ENCODE measurements around the gene ELMOD3. TPM values are rescaled to one million over a fixed set of nuclear protein-coding genes. Genes with fewer than 3 reads are reported as not detected.
A peak's percentile ranks its signal among the peaks of the same experiment; 100 is the strongest.

ELMOD3 gene
- total and polyA plus RNA-seq, 8 donors: 3.9 to 22.9 (median 8.0) TPM

DNA sequence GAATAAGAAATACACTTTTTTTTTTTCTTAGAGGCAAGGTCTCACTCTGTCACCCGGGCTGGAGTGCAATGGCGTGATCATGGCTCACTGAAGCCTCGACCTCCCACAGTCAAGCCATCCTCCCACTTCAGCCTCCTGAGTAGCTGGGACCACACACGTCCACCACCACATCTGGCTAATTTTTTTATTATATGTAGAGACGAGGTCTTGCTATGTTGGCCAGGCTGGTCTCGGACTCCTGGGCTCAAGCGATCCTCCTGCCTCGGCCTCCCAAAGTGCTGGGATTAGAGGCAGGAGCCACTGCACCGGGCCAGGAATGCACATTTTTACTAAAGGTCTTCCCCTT, 29.1 kb upstream of the ELMOD3 start:
- no peaks in the 10 kb centered on the region for H3K9me3 ChIP-seq
- peak overlapping the region in 3 of 4 donors; percentile 49 to 71 (median 50) for H3K4me3 ChIP-seq
- no peak for DNase-seq
- H3K4me1 ChIP-seq: peaks cover 14 to 25% (median 20%) of the 10 kb centered on the region in 3 donors
- no peak for FAIRE-seq
- TF ChIP-seq, protein P1, sequence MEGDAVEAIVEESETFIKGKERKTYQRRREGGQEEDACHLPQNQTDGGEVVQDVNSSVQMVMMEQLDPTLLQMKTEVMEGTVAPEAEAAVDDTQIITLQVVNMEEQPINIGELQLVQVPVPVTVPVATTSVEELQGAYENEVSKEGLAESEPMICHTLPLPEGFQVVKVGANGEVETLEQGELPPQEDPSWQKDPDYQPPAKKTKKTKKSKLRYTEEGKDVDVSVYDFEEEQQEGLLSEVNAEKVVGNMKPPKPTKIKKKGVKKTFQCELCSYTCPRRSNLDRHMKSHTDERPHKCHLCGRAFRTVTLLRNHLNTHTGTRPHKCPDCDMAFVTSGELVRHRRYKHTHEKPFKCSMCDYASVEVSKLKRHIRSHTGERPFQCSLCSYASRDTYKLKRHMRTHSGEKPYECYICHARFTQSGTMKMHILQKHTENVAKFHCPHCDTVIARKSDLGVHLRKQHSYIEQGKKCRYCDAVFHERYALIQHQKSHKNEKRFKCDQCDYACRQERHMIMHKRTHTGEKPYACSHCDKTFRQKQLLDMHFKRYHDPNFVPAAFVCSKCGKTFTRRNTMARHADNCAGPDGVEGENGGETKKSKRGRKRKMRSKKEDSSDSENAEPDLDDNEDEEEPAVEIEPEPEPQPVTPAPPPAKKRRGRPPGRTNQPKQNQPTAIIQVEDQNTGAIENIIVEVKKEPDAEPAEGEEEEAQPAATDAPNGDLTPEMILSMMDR (IDR thresholded peaks at IDR 0.05): no peak
- no peaks in the 10 kb centered on the region for H3K27me3 ChIP-seq
- H3K27ac ChIP-seq: peak overlapping the region in 3 of 4 donors; percentile 5 to 42 (median 41)
- H3K36me3 ChIP-seq: peaks cover 3 to 41% (median 17%) of the 10 kb centered on the region in 3 donors
- WGBS, 2 donors: 53 to 56% methylated on average over 9 of the region's 9 CpGs
- no peak for ATAC-seq
- intact Hi-C loops (cut with DNase I): no loop called here

DNA sequence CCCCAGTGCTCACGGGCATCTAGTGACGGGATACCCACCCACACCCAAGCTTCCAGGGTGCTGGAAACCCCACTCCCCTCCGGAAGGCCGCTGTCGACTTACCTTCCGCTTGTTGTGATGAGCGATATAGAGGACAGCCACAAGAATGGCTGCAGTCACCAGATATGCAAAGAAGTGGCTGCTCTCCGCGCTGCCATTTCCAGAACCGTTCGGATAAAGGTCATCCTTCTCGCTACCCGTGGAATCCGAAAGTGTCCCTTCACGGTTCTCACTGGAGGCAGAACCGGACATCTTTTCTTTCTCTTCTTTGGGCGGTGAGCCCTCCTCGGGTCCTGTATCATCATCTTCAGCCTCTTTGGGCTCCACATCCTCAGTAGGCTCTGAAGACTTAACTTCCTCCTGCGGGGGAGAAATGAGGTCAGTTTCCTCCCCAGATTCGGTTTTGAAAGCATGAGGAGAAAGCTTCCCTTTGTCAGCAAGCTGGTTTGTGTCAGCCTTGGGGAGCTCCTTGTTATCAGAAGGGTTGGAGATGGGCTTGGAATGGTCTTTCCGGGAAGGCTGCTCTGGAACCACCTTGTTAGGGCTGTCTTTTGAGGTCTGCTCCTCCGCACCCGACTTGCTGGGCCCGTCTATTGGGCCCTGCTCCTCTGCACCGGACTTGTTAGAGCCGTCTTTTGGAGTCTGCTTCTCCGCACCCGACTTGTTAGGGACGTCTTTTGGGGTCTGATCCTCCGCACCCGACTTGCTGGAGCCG, 28.0 kb upstream of the ELMOD3 start:
- H3K4me1 ChIP-seq: peaks cover 14 to 25% (median 20%) of the 10 kb centered on the region in 3 donors
- DNase-seq: no peak
- no peak for FAIRE-seq
- peak overlapping the region; percentile 49 to 84 (median 60) for H3K4me3 ChIP-seq
- peaks cover 3 to 31% (median 11%) of the 10 kb centered on the region in 3 donors for H3K36me3 ChIP-seq
- H3K9me3 ChIP-seq: no peaks in the 10 kb centered on the region
- intact Hi-C loops (cut with DNase I): no loop called here
- peak overlapping the region in 2 of 4 donors; percentile 91 to 97 for H3K27ac ChIP-seq
- ATAC-seq: peak in 1 of 4 donors; percentile 2
- WGBS, 2 donors: 7 to 10% methylated on average over 32 of the region's 32 CpGs
- no peaks in the 10 kb centered on the region for H3K27me3 ChIP-seq
- TF ChIP-seq, protein P1 (IDR thresholded peaks at IDR 0.05): no peak

DNA sequence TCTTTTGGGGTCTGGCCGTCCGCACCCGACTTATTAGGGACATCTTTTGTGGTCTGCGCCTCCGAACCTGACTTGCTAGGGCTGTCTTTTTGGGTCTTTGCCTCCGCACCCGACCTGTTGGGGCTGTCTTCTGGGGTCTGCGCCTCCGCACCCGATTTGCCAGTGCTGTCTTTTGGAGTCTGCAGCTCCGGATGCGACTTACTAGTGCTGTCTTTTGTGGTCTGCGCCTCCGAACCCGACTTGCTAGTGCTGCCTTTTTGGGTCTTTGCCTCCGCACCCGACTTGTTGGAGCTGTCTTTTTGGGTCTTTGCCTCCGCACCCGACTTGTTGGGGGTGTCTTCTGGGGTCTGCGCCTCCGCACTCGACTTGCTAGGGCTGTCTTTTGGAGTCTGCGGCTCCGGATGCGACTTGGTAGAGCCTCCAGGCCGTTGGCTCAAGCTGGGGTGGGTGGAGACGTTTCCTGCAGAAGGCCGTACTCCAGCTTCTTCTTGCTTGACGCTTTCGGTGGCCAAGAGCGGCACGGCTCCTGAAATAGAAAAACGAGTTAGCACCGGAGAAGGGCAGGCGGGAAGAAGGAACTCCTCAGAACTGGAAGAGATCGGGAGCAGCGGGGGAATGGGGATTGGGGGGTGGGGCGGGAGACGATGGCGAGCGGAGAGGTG, 27.3 kb upstream of the ELMOD3 start:
- intact Hi-C loops (cut with DNase I): no loop called here
- Histone ChIP-seq H3K36me3 (peaks cover 3 to 24% (median 5%) of the 10 kb centered on the region in 3 donors), H3K27ac (peak overlapping the region; percentile 91 to 98 (median 95)), H3K4me3 (peak overlapping the region; percentile 49 to 84 (median 60)), H3K9me3 (no peaks in the 10 kb centered on the region), H3K4me1 (peaks cover 14 to 25% (median 20%) of the 10 kb centered on the region in 3 donors), H3K27me3 (no peaks in the 10 kb centered on the region)
- 3 to 5% methylated on average over 41 of the region's 41 CpGs for WGBS, 2 donors
- DNase-seq (peak in 5 of 6 donors; percentile 21 to 66 (median 44)), ATAC-seq (peak; percentile 29 to 50 (median 42)), FAIRE-seq (no peak)
- TF ChIP-seq, protein P1 (IDR thresholded peaks at IDR 0.05): no peak

DNA sequence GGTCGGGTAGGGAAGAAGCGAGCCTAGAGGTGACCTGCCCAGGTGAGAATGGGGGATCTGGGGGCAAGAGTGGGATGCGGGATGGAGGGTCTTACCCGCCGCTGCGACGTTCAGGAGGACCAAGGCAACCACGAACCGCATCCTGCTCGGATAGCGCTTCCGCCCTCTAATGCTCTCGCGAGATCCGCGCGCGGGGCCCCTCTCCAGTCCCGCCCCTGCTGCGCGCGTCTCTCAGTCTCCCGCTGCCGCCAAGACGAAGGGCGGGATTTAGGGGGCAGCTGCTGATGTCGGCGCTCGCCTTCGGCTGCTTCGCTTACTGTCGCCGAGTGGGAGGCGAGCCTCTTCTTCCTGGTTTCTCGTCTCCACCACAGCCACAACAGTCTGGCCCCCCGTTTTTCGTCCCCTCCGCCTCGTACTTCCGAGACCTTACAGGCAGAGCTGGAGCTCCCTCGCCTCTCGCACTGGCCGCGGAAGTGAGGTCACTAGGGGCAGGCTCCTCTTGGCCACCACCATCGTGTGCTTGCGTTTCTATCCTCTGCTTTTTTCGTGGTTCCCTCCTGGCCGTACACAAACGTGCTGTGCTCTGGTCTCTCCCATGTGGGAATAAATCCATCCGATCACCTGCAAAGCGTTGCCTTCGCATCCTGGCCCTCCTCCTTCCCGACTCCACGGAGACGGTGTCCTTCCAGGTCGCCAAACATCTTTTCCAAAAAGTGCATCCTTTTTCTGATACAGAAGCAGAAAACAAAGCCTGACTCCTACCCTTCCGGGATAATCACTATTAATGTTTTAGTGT, 26.5 kb upstream of the ELMOD3 start, which contains the start of gene TGOLN2:
Gene TGOLN2 (minus strand): TSS at position 168 of the 796 bp plus-strand sequence. CDS start 27 bp downstream, at position 141.
- TF ChIP-seq, protein P1 (IDR thresholded peaks at IDR 0.05): no peak
- Histone ChIP-seq H3K9me3 (no peaks in the 10 kb centered on the region), H3K4me1 (peaks cover 14 to 25% (median 20%) of the 10 kb centered on the region in 3 donors), H3K27ac (peak within 1 kb of the TSS; percentile 91 to 98 (median 95)), H3K27me3 (no peaks in the 10 kb centered on the region), H3K36me3 (peaks cover 3 to 16% (median 5%) of the 10 kb centered on the region in 3 donors), H3K4me3 (peak within 1 kb of the TSS; percentile 49 to 84 (median 60))
- FAIRE-seq (no peak), DNase-seq (peak; percentile 88 to 96 (median 94)), ATAC-seq (peak; percentile 94 to 97 (median 96))
- intact Hi-C loops (cut with DNase I): no loop called here
- 0% methylated on average over 55 to 57 of the region's 57 CpGs for WGBS, 2 donors

All from pancreas (tissue), 10 donors.